ENCODE data around the gene TSPAN3.

Gene TSPAN3

GRCh38 chr15:77027111-77027696, 43.7 kb downstream of the TSPAN3 start:
- TF ChIP-seq CTCF (IDR thresholded peaks at IDR 0.05; ENCODE audit: low read depth, low read length, missing control alignments) = no peak
- H3K36me3 ChIP-seq (replicated peaks) = no peaks in the 10 kb centered on the region
- no peak for DNase-seq

DNA sequence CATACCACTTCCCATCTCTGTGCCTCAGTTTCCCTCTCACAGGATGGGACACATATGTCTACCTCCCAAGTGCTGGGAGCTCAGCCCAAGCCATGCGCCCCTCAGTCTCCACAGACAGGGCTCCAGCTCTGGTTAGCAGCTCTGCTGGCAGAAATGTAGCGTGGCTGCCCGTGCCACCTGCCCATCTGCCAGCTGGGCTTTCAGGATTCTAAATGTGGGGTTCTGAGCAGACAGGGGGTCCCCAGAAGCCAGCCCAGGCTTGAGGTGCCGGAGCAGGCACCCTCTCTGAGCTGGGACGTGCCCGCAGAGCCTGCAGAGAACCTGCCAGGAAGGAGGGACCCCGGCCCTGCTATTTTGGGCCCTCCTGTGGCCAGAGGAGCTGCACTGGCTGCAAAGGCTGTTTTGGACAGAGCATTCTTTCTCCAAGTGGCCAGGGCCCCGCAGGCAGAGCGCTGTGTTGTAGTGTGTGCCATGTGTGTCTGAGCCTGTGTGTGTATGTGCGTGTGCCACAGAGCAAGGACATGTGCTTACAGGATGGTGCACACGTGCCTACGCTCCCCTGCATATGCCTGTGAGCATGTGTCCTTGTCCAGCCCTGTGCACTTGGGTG, 44.3 kb downstream of the TSPAN3 start:
- Histone ChIP-seq H3K27me3 (replicated peaks) (no peaks in the 10 kb centered on the region), H3K27ac (no peak overlapping the region), H3K4me3 (ENCODE audit: low read depth, low read length) (no peak overlapping the region), H3K36me3 (replicated peaks) (no peaks in the 10 kb centered on the region)
- DNase-seq = no peak
- in situ Hi-C loops (cut with HindIII; ENCODE audit: low pct_ligation_motif_present, low sequenced_read_pairs) = no loop called here
- TF ChIP-seq CTCF (IDR thresholded peaks at IDR 0.05; ENCODE audit: low read depth, low read length, missing control alignments) = no peak

More at GRCh38 chr15:77027111-77027696, 43.7 kb downstream of the TSPAN3 start:
- Histone ChIP-seq H3K4me3 (ENCODE audit: low read depth, low read length) (no peak overlapping the region), H3K27me3 (replicated peaks) (no peaks in the 10 kb centered on the region), H3K27ac (no peak overlapping the region)
- in situ Hi-C loops (cut with HindIII; ENCODE audit: low pct_ligation_motif_present, low sequenced_read_pairs) = no loop called here

DNA sequence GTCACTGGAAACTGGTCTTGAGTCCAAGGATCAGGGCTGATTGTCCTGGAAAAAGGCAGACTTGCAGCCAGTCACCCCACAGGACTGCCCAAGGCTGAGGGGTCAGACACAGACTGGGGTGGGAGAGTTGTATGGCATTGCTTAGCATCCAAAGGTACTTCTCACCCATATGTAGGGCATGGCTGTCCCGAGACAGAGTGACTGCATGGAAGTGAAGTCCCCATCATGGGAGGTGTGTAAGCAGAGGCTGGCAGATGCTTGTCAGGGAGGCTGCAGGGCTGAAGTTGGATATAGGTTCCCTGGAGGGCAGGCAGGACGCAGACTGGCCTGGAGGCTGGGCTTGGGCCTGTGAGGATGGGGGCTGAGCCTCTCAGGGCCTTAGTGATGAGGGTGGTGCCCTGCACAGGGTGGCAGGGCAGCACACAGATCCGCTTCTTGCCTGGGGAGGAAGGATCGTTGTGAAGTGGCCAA, 44.9 kb downstream of the TSPAN3 start:
- TF ChIP-seq CTCF (IDR thresholded peaks at IDR 0.05; ENCODE audit: low read depth, low read length, missing control alignments) = no peak
- in situ Hi-C loops (cut with HindIII; ENCODE audit: low pct_ligation_motif_present, low sequenced_read_pairs) = no loop called here
- H3K4me3 ChIP-seq (ENCODE audit: low read depth, low read length) = no peak overlapping the region
- no peaks in the 10 kb centered on the region for H3K27me3 ChIP-seq (replicated peaks)
- H3K27ac ChIP-seq = no peak overlapping the region
- no peak for DNase-seq
- no peaks in the 10 kb centered on the region for H3K36me3 ChIP-seq (replicated peaks)

- no peaks in the 10 kb centered on the region for H3K36me3 ChIP-seq (replicated peaks)
- H3K27me3 ChIP-seq (replicated peaks) = no peaks in the 10 kb centered on the region
- in situ Hi-C loops (cut with HindIII; ENCODE audit: low pct_ligation_motif_present, low sequenced_read_pairs) = no loop called here
- H3K4me3 ChIP-seq (ENCODE audit: low read depth, low read length) = no peak overlapping the region
- TF ChIP-seq CTCF (IDR thresholded peaks at IDR 0.05; ENCODE audit: low read depth, low read length, missing control alignments) = no peak
- no peak for DNase-seq
- H3K27ac ChIP-seq = no peak overlapping the region
These were observed 45.6 kb downstream of the TSPAN3 start for GRCh38 chr15:77025083-77025901.

- DNase-seq = no peak
- Histone ChIP-seq H3K4me3 (ENCODE audit: low read depth, low read length) (no peak overlapping the region), H3K36me3 (replicated peaks) (no peaks in the 10 kb centered on the region), H3K27me3 (replicated peaks) (no peaks in the 10 kb centered on the region), H3K27ac (no peak overlapping the region)
- in situ Hi-C loops (cut with HindIII; ENCODE audit: low pct_ligation_motif_present, low sequenced_read_pairs) = no loop called here
- peak; percentile 96 for TF ChIP-seq CTCF (IDR thresholded peaks at IDR 0.05; ENCODE audit: low read depth, low read length, missing control alignments)
These were observed 46.4 kb downstream of the TSPAN3 start for GRCh38 chr15:77024273-77025082.
